HepG2 (cell line): ENCODE data around the gene NSMF. TPM values are rescaled to one million over a fixed set of nuclear protein-coding genes. Genes with fewer than 3 reads are reported as not detected.

Experiments
- CBX2 ChIP-seq, 2 experiments: fragments of 200-600 bp in 1 of 2; sonication (generic); formaldehyde crosslinking in 1 of 2; IDR thresholded peaks; 2 replicates each; pipeline versions ENCODE4 v1.7.0 to v1.8.1; 2018 to 2022; ENCODE audit warnings: low read depth in 2 of 2, low read length in 1 of 2, mild to moderate bottlenecking in 1 of 2, missing genetic modification reagents in 1 of 2
- CENPX ChIP-seq: sonication (generic); formaldehyde crosslinking; IDR thresholded peaks from 2 replicates; pipeline ENCODE4 v1.9.0; 2021; ENCODE audit warnings: mild to moderate bottlenecking, missing genetic modification reagents, moderate library complexity
- CHCHD3 ChIP-seq: sonication (generic); formaldehyde crosslinking; IDR thresholded peaks from 2 replicates; pipeline ENCODE4 v1.8.0; 2022; ENCODE audit warnings: mild to moderate bottlenecking, missing genetic modification reagents, moderate library complexity
- CHD4 ChIP-seq: fragments of 200-600 bp; sonication (generic); IDR thresholded peaks from 2 replicates; pipeline ENCODE4 v1.7.0; 2017; ENCODE audit warnings: mild to moderate bottlenecking, low read length, borderline replicate concordance
- ELF3 ChIP-seq: IDR thresholded peaks from 2 replicates; pipeline ENCODE4 v1.6.1; 2016; ENCODE audit warnings: missing genetic modification reagents, missing compliant biosample characterization
- GFI1 ChIP-seq: sonication (generic); formaldehyde crosslinking; IDR thresholded peaks from 2 replicates; pipeline ENCODE4 v1.5.0; 2020; ENCODE audit warnings: missing genetic modification reagents, mild to moderate bottlenecking, borderline replicate concordance
- HHEX ChIP-seq: IDR thresholded peaks from 2 replicates; pipeline ENCODE4 v1.6.1; 2016; ENCODE audit warnings: control low read depth
- HOXA7 ChIP-seq: sonication (generic); formaldehyde crosslinking; IDR thresholded peaks from 2 replicates; pipeline ENCODE4 v1.8.1; 2022; ENCODE audit warnings: mild to moderate bottlenecking, missing genetic modification reagents, moderate library complexity
- KAT8 ChIP-seq: IDR thresholded peaks from 2 replicates; pipeline ENCODE4 v1.6.1; 2016; ENCODE audit warnings: missing genetic modification reagents, missing compliant biosample characterization
- NFE2 ChIP-seq: sonication (generic); formaldehyde crosslinking; IDR thresholded peaks from 2 replicates; pipeline ENCODE4 v1.4.0; 2020; ENCODE audit warnings: missing genetic modification reagents
- PRPF4 ChIP-seq: fragments of 200-400 bp; formaldehyde crosslinking; IDR thresholded peaks from 2 replicates; pipeline ENCODE4 v1.6.1; 2016; ENCODE audit warnings: low read length, low read depth; ENCODE audit not compliant: poor library complexity, severe bottlenecking
- RFXAP ChIP-seq: sonication (generic); formaldehyde crosslinking; IDR thresholded peaks from 2 replicates; pipeline ENCODE4 v1.4.0; 2020; ENCODE audit warnings: missing genetic modification reagents, borderline replicate concordance
- RORA ChIP-seq: sonication (generic); formaldehyde crosslinking; IDR thresholded peaks from 2 replicates; pipeline ENCODE4 v1.5.0; 2020; ENCODE audit warnings: mild to moderate bottlenecking, missing genetic modification reagents, moderate library complexity
- SKI ChIP-seq: fragments of 450-650 bp; IDR thresholded peaks from one replicate; pipeline ENCODE4 v1.6.1; 2018; ENCODE audit warnings: mild to moderate bottlenecking; ENCODE audit not compliant: partially characterized antibody
- YEATS2 ChIP-seq: sonication (generic); formaldehyde crosslinking; IDR thresholded peaks from 2 replicates; pipeline ENCODE4 v1.4.0; 2020; ENCODE audit warnings: missing genetic modification reagents, borderline replicate concordance
- ZFX ChIP-seq: sonication (generic); formaldehyde crosslinking; IDR thresholded peaks from 2 replicates; pipeline ENCODE4 v1.4.0; 2020; ENCODE audit warnings: mild to moderate bottlenecking, low read depth, missing genetic modification reagents, moderate library complexity
- ZKSCAN1 ChIP-seq: fragments of 150-350 bp; IDR thresholded peaks from 2 replicates; pipeline ENCODE4 v1.6.1; 2014; ENCODE audit warnings: low read length
- ZMAT3 ChIP-seq: sonication (generic); formaldehyde crosslinking; conservative IDR thresholded peaks from 2 replicates; pipeline ENCODE4 v1.7.0; 2021; ENCODE audit warnings: missing genetic modification reagents
- ZNF136 ChIP-seq: sonication (generic); formaldehyde crosslinking; IDR thresholded peaks from 2 replicates; pipeline ENCODE4 v1.8.1; 2022; ENCODE audit warnings: low read depth, mild to moderate bottlenecking, moderate library complexity, missing genetic modification reagents
- ZNF260 ChIP-seq: sonication (generic); formaldehyde crosslinking; IDR thresholded peaks from 2 replicates; pipeline ENCODE4 v1.4.0; 2020; ENCODE audit warnings: missing genetic modification reagents, low read depth, mild to moderate bottlenecking, borderline replicate concordance
- ZNF547 ChIP-seq: sonication (generic); formaldehyde crosslinking; IDR thresholded peaks from 2 replicates; pipeline ENCODE4 v1.5.1; 2020; ENCODE audit warnings: mild to moderate bottlenecking, missing genetic modification reagents
- ZNF570 ChIP-seq: sonication (generic); formaldehyde crosslinking; IDR thresholded peaks from 2 replicates; pipeline ENCODE4 v1.4.0; 2020; ENCODE audit warnings: mild to moderate bottlenecking, missing genetic modification reagents, borderline replicate concordance
- ZNF7 ChIP-seq: IDR thresholded peaks from 2 replicates; pipeline ENCODE4 v1.6.1; 2016; ENCODE audit warnings: missing biosample characterization, missing genetic modification reagents
- ZNF879 ChIP-seq: sonication (generic); formaldehyde crosslinking; IDR thresholded peaks from 2 replicates; pipeline ENCODE4 v1.8.1; 2023; ENCODE audit warnings: missing genetic modification reagents
- ZSCAN30 ChIP-seq: sonication (generic); formaldehyde crosslinking; IDR thresholded peaks from 2 replicates; pipeline ENCODE4 v1.5.0; 2020; ENCODE audit warnings: mild to moderate bottlenecking, missing genetic modification reagents
- polyA plus RNA-seq, 8 experiments: library from polyadenylated mRNA; depleted of rRNA in 3 of 8; stranded (reverse) in 7 of 8; unstranded in 1 of 8; fragments of >200 nt; fragmentation: Illumina TruSeq in 4 of 8; extraction: Trizol in 4 of 8; gene quantifications; 2 replicates each; pipeline versions ENCODE4 v1.2.1 to v1.2.3, GENCODE V29; 2011 to 2016; ENCODE audit warnings: low read depth in 4 of 8, missing spikeins in 1 of 8, mixed read lengths in 1 of 8; ENCODE audit not compliant: insufficient read depth in 1 of 8
- total RNA-seq, 5 experiments: library from RNA; depleted of rRNA; stranded (reverse); fragments of >200 nt; fragmentation: Illumina TruSeq; extraction: Trizol; gene quantifications; 2 replicates each; pipeline ENCODE4 v1.2.3, GENCODE V29; 2016; ENCODE audit warnings: low read depth in 1 of 5
- TF ChIP-seq, protein P1 (sequence below): sonication (generic); formaldehyde crosslinking; IDR thresholded peaks from 2 replicates; pipeline ENCODE4 v1.4.0; 2020; ENCODE audit warnings: missing genetic modification reagents
- TF ChIP-seq, protein P2 (sequence below): IDR thresholded peaks from 2 replicates; pipeline ENCODE4 v1.6.1; 2016; ENCODE audit warnings: mild to moderate bottlenecking
- TF ChIP-seq, protein P3 (sequence below): sonication (generic); formaldehyde crosslinking; IDR thresholded peaks from 2 replicates; pipeline ENCODE4 v1.4.0; 2020; ENCODE audit warnings: mild to moderate bottlenecking, missing genetic modification reagents

Gene NSMF
- total and polyA plus RNA-seq, 2 of the 13 experiments (the other 11 are each of a cell fraction or from before 2014, with no cell fraction given), result 44.3 to 183 TPM

DNA sequence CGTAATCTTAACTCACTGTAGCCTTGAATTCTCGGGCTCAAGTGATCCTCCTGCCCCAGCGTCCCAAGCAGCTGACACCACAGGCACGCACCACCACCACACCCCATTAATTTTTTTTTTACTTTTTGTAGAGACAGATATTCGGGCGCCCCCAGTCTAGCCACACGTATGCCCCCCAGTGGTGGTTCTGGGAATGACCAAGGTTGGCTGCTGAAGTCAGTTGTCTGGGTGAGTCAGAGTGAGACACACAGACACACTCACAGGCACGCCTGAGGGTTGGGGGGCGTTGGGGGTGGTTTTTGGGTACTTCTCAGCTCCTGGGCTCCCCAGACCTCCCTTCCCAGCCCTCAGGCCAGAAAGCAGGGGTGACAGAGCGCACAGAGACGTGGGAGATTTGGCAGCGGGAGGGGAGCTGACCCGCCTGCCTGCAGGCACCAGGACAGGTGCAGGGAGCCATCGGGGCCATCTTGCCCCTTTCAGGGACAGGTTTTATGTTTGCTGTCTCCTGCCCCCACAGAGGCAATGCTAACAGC lies 13.8 kb downstream of the NSMF start (continued):
- TF ChIP-seq ELF3 (CRISPR knock-in tag) (0 out of 2 replicates have a peak, but pooled peaks have one; percentile 17), ZNF7 (no peak), ZFX (CRISPR knock-in tag) (0 out of 2 replicates have a peak, but pooled peaks have one; percentile 15), KAT8 (CRISPR knock-in tag) (0 out of 2 replicates have a peak, but pooled peaks have one; percentile 13), ZNF260 (no peak), RFXAP (no peak), ZNF136 (CRISPR knock-in tag) (no peak), HOXA7 (CRISPR knock-in tag) (no peak), YEATS2 (CRISPR knock-in tag) (no peak), CHD4 (no peak), CHCHD3 (CRISPR knock-in tag) (no peak), CBX2 (IDR thresholded peaks at IDR 0.05; ENCODE audit: low read depth, low read length) (no peak), CBX2 (CRISPR knock-in tag; IDR thresholded peaks at IDR 0.05; ENCODE audit: low read depth) (no peak), SKI (peak; percentile 46), PRPF4 (no peak), ZSCAN30 (CRISPR knock-in tag) (no peak), ZMAT3 (no peak), RORA (CRISPR knock-in tag) (no peak), GFI1 (no peak), CENPX (CRISPR knock-in tag) (no peak), HHEX (CRISPR knock-in tag) (no peak), ZNF547 (CRISPR knock-in tag) (no peak), ZKSCAN1 (no peak), ZNF570 (CRISPR knock-in tag) (no peak), NFE2 (CRISPR knock-in tag) (no peak), ZNF879 (CRISPR knock-in tag) (no peak)
- TF ChIP-seq, protein P1, sequence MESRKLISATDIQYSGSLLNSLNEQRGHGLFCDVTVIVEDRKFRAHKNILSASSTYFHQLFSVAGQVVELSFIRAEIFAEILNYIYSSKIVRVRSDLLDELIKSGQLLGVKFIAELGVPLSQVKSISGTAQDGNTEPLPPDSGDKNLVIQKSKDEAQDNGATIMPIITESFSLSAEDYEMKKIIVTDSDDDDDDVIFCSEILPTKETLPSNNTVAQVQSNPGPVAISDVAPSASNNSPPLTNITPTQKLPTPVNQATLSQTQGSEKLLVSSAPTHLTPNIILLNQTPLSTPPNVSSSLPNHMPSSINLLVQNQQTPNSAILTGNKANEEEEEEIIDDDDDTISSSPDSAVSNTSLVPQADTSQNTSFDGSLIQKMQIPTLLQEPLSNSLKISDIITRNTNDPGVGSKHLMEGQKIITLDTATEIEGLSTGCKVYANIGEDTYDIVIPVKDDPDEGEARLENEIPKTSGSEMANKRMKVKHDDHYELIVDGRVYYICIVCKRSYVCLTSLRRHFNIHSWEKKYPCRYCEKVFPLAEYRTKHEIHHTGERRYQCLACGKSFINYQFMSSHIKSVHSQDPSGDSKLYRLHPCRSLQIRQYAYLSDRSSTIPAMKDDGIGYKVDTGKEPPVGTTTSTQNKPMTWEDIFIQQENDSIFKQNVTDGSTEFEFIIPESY (CRISPR knock-in tag), result no peak
- TF ChIP-seq, protein P2, sequence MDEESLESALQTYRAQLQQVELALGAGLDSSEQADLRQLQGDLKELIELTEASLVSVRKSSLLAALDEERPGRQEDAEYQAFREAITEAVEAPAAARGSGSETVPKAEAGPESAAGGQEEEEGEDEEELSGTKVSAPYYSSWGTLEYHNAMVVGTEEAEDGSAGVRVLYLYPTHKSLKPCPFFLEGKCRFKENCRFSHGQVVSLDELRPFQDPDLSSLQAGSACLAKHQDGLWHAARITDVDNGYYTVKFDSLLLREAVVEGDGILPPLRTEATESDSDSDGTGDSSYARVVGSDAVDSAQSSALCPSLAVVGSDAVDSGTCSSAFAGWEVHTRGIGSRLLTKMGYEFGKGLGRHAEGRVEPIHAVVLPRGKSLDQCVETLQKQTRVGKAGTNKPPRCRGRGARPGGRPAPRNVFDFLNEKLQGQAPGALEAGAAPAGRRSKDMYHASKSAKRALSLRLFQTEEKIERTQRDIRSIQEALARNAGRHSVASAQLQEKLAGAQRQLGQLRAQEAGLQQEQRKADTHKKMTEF, result peak; percentile 22; the same call in 1 of the 2 replicates
- TF ChIP-seq, protein P3, sequence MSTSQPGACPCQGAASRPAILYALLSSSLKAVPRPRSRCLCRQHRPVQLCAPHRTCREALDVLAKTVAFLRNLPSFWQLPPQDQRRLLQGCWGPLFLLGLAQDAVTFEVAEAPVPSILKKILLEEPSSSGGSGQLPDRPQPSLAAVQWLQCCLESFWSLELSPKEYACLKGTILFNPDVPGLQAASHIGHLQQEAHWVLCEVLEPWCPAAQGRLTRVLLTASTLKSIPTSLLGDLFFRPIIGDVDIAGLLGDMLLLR (CRISPR knock-in tag), result no peak
